ENCODE results near the gene SAP25.
"Not testable (repeated sequence)": the region's sequence is repeated elsewhere in the genome, so short reads cannot be mapped to it uniquely, and the experiment has no call there.

Gene SAP25

DNA sequence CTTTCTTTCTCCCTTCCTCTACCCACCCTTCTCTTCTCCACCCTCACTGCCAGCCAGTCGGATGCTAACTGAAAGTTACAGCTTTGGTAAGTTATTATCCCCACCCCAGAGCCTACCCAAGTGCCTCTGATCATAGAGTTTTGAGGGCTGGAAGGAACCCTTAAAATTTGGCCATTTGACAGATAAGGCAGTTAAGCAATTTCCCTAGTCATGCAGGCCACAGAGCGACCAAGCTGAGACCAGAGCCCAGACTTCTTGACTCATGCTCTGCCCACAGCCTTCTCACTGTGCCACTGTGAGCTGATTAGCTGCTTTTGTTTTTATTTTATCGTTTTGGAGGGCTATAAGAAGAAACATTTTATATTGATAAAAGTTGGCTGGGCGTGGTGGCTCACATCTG lies 17.2 kb downstream of the SAP25 start:
- peak; percentile 84 for DNase-seq

DNA sequence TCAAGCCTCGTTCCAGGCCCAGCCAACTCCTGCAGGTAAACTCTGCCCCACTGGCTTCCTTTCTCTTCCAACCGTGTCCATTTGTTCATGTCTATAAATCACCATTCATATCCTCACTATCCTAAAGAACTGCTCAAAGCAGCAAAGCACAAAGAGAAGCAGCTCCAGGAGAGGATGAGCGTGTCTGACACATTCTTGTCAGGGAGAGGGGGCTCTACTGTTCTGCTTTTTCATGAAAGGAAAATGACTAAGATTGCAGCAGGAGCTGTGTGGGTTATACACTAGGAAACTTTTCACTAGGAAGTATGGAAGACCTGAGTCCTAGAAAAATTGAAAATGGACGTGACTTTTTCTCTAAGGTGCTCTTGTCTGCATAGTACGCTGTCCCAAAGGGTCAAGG lies 18.0 kb downstream of the SAP25 start:
- peak; percentile 9 for DNase-seq

DNA sequence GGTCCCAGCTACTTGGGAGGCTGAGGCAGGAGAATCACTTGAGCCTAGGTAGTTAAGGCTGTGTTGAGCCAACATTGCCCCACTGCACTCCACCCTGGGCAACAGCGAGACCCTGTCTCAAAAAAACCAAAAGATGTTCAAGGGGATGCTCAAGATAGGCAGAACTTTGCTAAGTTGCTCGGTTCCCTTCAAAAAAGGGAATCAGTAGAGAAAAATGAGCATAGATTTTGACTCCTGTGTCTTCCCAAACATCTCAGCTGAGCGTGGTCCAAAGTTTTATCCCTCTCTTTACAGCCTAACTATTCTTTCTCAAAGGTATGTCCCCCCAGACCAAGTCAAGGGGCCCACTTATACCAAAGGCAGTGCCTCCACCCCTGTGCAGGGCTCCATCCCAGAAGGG lies 20.7 kb downstream of the SAP25 start:
- no peak for DNase-seq

DNA sequence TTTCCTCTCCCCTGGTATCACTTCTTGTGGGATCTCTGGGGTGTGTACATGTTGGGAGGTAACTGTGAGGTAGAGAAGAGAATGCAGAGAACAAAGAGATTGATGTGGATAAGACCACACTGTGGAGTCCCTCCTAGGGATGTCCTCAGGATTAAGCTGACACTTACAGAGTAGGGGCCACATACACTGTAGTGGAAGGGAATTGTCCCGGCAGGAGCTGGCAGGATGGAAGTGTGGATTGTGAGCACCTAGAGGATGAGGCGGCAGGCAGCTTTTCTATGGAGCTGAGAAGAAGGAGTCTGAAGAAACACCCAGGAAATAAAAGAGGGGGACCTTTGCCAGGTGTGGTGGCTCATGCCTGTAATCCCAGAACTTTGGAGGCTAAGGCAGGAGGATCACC lies 21.2 kb downstream of the SAP25 start:
- DNase-seq: no peak

DNA sequence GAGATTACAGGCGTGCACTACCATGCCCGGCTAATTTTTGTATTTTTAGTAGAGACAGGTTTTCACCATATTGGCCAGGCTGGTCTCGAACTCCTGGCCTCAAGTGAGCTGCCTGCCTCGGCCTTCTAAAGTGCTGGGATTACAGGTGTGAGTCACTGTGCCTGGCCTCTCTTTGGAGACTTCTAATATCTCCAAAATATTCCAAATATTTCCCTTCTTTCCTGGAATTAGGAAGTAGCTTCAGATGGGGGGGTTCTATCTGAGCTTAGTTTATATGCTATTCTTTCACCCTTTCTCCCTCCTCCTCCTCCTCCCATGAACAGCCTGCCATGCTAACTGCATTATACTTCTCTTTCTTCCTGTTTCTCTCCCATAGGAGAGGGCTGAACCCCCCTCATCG lies 25.3 kb downstream of the SAP25 start:
- DNase-seq: not testable (repeated sequence)

DNA sequence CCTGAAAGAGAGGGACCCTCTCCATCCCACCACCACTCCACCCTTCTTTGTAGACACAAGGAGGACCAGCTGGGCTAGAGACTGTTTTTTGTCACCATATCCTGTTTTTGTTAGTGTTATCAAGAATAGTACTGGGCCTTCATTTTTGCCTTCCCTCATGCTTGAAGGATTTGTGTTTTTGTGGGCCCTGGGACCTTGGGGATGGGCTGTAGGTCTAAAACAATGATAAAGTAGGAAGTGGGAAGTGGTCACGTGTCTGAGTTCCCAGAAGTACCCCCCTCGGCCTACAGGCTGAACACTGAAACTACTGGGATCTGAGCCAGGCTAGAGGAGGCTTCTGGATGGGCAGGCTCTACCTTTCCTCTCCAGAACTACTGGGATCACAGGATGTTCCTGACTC lies 25.8 kb downstream of the SAP25 start:
- peak; percentile 58 for DNase-seq

DNA sequence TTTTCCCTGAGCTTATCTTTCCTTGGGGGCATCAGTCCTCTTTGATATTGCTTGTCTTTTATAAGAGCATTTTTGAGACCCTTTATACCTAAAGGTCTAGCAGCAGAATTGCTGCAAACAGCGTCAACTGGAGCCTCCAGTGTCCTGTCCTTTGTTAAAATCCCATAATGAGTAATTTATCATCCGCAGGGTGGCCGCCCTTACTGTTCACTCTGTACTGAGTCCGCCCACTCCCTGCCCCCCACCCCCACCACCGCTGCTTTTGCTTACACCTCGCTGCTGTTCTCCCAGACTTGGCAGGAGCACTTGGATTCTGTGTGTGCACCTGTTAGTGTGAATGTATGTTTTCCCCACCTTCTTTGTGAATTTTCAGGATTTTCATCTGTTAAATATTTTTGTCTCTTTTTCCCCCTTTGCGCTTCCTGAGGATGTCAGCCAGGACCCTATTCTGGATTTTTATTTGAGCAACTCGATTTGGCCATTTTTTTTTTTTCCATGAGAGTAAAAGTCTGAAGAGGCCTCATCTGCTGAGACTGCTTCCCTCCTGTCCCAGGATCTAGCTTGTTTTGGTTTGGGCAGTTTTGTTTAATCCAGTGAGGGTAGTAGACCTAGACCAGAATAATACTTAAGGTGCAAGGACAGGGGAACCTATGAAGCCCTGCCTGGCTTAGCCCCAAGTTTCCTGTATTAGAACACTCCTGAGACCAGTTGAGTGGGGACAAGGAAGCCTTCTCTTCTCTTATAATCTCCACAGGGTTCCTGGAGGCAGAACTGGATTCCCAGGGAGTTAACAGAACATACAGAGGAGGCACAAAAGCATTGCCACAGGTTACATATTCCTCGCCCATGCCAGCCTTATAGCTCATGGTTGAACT lies 26.5 kb downstream of the SAP25 start:
- no peak for DNase-seq

DNA sequence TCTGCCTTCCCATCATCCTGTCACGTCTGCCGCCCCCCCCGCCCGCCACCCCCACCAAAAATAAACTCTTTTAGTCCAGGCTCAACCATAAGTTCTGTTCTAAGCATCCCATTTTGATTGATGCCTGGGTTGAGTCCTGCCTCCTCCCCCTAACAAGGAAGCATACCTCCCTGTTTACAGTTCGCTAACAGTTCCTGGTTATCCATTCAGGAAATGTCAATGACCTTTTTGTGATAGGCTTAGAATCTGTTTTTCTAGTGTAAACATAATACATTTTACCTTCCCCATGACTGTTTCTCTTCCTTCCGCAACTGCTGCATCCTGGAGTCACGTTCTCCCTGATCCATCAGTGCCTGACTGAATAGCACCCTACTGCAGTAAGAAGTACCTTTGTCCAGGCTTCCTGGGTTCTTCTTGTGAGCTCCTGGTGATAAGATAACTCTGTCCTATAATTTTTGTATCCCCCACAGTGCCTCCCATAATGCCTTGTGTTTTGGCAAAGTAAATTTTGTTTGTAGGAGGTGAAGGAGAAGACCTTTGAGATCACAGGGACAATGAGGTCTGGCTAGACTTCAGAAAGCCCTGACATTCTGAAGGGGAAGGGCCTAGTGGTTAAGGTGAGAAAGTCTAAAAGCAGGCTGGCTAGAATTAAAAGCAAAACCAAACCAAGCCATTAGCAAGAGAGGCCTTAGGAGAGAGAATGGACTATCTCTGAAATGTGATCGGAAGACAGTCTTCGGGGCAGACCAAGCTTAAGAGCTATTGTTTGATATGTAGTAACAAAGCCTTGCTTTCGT lies 27.4 kb downstream of the SAP25 start:
- no peak for DNase-seq

DNA sequence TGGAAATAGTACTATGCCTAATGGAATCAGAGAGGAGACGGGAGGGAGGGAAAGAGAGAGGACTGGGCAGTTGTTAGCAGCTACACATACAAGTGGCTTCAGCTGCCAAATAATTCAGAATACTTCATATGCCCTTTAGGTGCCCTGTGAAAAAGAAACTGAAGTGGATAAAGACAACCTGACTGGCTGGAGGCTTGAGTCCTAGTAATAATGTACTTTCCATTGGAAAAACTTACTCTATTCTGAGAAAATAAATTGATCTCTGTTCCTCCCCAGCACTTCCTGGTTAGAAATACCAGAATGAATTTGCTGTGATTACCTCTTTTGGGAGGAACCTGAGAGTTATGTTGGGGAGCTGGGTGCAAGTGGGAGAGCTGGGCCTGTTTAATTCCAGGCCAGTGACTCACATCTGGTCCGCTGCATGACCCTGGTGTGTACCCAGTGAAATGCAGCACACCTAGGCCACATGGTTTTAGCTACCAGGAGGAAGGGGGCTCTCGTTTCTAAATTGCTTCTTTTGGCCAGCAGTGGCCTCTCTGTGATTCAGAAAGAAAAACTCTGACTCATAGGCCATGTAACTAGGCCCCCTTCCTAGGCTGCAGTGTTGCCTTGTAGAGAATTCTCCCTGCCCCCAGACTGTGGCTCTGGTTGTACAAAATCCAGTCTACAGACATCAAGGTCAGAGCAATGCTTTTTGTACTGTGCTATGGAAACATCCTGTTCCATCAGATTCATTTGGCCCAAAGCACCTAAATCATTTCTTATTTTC lies 28.2 kb downstream of the SAP25 start:
- peak; percentile 29 for DNase-seq

DNA sequence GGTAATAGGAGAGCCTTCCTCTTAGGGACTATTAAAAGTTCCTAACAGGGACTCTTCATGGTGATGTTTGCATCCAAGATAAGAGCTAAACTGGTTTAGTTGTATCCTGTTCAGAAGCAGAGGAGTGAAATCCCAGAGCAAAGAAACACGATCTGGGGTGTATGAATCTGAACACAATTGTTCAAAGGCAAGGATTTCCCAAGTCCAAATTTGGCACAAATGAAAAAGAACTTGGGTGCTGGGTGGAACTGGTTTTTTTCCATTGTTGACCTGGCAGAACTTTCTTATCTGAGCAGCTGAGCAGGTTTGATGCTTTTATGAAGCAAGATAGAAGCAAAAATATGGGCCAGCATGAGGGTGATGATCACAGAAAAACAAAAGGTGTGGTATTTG lies 28.7 kb downstream of the SAP25 start:
- DNase-seq: no peak

DNA sequence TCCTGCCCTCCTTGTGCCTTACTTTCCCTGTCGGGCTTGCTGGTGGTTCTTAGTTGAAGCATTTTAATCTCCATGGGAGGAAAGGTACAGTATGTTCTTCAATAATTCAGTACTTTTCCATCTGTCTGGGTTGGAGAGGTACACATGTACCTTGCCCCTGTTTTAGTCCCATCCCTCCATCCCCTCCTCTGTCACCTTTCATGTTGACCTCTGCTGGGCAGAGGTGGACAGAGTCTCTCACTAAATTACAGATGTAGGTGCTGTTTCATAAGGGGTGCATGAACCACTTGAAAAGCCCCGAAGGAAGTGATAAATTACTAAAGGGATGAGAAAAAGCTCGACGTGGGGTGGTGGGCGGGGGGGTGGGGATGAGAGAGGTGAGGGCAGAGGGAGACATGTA lies 29.3 kb downstream of the SAP25 start:
- DNase-seq: no peak

DNA sequence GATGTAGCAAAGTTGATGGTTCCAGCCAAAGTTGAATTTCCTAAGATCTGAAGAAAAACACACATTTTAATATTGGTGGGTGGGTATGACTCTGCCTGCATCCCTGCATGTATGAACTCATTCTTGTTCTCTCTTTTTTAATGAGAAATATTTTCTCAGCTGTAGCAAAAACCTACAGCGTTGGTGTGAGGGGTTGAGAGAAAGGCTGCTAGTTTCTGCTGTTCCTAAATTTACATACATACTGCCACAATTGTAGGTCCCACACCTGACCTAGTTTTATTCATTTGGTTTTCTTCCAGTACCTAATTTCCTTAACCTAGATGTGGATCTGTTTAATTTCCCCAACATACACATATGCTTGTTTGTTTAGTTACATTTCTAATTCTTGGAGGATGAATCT lies 30.1 kb downstream of the SAP25 start:
- DNase-seq: no peak

DNA sequence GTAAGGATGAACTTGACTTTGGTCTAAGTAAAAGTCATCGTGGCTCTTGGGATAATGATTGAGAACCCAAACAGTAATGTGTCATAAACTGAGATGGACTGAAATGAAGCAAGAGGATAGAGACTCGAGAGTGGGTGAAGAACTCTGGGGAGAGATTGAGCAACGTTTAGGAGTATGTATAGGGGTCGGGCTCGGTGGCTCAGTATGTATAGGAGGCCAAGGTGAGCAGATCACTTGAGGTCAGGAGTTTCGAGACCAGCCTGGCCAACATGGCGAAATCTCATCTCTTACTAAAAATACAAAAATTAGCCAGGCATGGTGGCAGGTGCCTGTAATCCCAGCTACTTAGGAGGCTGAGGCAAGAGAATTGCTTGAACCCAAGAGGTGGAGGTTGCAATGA lies 32.4 kb downstream of the SAP25 start:
- peak; percentile 35 for DNase-seq

DNA sequence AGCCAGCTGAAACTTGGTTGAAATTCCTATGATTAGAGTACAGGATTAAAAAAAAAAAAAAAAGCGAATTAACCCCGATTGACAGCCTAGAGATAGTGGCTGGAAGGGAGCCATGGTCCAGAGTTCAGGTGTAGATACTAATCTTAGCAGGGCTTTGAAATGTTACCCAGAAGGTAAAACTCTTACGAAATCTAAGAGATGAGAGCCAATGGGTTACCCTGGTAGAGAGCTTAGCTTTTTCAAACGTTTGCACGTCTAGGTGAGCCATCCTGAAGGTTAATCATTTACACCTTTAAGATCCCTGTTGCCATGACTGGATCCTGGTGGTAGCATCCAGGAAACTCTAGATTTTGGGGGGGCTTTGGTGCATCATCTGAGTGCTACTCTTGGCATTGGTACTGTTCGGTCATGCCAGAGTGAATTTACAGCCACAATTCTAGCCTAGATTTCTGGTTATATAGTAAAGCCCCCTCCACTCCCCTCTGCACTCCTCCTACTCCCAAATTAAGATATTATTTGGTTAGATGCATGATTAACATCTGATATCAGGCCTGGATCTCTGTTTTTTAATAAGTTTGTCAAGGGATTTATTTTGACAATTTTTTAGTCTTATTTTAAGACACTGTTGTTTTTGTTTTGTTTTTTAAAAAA lies 33.5 kb downstream of the SAP25 start:
- DNase-seq: no peak

DNA sequence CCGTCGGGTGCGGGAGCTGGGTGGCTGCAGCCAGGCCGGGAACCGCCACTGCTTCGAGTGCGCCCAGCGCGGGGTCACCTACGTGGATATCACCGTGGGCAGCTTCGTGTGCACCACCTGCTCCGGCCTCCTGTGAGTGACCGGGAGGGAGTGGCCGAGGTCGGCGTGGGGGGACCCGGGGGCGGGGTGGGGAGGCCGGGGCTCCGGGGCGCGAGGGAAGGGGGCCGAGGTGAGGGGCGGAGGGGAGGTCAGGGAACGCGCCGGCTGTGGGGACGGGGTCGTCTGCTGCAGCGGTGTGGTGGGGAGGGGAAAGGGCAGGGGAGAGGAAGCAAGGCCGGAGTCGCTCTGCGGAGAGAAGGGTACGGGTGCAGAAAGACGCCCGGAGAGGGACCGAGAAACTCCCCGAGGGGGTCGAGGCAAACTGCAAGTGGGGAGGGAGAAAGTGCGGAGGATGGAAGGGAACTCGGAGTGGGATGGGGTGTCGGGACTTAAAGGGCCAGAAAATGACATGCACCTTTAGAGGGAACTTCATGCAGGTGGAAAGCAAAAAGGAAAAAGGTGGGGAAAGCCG lies 34.2 kb downstream of the SAP25 start:
- no peak for DNase-seq

DNA sequence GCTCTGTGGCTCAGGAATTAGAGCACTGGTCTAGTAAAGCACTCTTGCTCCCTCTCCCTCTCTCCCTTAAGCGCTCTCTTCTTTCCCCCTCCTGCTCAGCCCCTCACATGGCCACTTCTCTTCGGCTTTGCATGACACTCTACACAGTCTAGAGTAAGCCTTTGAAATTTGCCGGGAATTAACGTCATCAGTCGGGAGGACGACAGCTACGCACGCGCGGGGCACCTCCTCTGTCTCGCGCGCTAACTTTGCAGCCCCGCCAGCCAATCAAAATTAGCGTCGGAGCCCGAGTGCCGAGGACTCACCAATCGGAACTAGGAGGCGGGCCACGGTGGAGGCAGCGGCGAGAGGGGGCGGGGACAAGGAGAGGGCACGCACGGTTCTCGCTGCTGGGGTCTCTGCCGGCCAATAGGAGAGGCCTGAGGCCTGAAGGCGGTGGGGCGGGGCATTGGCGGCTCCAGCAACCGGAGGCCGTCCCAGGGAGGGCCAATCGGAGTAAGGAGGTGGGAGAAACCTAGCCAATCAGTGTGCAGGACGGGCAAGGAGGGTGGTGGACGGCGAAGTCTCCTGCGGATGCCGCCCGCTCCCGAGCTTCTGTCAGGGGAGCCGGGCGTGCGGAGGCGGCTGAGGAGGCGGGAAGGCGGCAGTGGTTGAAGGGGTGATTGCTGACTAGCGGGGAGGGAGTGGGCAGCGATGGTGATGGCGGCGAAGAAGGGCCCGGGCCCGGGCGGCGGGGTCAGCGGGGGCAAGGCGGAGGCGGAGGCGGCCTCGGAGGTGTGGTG lies 34.9 kb downstream of the SAP25 start, which contains the start of gene AGFG2:
Gene AGFG2, plus strand, starts transcription at position 550 of the 782 bp plus-strand sequence. Its CDS starts 144 bp downstream, at position 694.
- DNase-seq: peak; percentile 100

DNA sequence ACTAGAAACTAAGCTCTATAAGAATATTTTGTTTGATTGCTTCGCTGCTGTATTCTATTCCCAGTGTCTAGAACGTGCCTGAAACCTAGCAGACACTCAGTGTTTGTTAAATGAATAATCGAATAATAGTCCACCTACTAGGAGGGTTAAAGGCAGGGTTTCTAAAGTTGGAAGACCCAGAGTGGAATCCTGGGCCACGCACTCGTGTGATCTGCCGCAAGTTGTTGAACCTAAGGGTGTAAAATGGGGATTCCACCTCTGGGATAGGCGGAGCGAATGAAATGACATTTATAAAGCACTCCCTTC lies 35.4 kb downstream of the SAP25 start:
- no peak for DNase-seq

DNA sequence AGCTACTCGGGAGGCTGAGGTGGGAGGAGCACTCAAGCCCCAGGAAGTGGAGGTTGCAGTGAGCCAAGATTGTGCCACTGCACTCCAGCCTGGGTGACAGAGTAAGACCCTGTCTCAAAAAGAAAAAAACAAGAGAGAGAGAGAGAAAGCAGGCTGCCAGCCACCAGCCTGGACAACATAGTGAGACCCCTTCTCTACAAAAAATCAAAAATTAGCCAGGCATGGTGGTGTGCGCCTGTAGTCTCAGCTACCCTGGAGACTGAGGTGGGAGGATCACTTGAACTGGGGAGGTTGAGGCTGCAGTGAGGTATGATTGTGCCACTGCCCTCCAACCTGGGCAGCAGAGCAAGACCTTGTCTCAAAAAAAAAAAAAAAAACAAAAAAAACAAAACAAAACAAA lies 37.0 kb downstream of the SAP25 start:
- DNase-seq: not testable (repeated sequence)

DNA sequence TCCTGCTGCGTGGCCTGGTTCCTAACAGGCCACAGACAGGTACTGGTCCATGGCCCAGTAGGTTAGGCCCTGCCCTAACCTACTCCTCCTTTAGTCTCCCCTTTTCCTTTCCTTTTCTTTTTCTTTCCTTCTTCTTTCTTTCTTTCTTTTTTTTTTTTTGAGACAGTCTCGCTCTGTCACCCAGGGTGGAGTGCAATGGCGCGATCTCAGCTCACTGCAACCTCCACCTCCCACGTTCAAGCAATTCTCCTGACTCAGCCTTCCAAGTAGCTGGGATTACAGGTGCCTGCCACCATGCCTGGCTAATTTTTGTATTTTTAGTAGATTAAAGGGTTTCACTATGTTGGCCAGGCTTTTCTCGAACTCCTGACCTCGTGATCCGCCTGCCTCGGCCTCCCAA lies 37.7 kb downstream of the SAP25 start:
- not testable (repeated sequence) for DNase-seq

DNA sequence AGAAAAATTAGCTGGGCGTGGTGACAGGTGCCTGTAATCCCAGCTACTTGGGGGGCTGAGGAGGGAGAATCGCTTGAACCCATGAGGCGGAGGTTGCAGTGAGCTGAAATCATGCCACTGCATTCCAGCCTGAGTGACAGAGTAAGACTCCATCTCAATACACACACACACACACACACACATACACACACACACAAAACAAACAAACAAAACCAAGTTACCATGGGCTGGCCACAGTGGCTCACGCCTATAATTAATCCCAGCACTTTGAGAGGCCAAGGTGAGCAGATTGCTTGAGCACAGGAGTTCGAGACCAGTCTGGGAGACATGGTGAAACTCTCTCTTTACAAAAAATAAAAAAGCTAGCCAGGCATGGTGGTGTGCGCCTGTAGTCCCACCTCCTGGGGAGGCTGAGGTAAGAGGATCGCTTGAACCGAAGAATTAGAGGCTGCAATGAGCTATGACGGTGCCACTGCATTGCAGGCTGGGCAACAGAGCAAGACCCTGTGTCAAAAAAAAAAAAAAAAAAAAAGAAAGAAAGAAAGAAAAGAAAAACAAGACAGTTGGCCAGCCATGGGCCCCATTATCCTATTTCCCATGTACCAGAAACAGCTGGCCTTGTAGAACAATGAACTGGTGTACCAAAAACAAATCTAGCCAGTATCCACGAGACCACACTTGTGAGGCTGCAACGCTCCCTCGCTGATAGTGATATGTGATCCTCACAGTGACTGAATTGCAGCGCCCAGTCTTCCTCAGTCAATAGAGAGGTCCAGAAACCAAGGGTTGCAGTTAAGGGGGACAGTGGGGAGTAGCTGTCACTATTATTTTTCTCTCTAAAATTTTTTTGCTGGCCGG lies 41.3 kb downstream of the SAP25 start:
- DNase-seq: no peak
